ENCODE measurements around the gene SNAP91.
A peak's percentile ranks its signal among the peaks of the same experiment; 100 is the strongest.

Gene SNAP91

DNA sequence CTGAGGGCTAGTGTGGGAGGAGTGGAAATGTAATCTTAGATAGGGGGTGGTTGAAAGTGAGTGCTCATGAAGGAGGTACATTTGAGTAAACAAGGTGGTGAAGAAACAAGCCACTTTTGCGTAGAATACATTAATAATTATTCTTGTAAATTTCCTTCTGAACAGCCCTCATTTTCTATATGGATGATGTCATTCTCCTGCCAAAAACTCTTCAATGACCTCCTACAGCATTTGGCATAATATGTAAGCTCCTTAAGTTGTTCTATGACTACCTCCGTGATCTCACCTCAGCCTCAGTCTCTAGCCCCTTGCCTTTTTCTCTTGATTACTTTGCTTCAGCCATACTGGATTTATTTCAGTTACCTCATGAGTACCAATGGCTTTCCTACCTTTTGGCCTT lies 14.0 kb upstream of the SNAP91 start:
- TF ChIP-seq, protein P1, sequence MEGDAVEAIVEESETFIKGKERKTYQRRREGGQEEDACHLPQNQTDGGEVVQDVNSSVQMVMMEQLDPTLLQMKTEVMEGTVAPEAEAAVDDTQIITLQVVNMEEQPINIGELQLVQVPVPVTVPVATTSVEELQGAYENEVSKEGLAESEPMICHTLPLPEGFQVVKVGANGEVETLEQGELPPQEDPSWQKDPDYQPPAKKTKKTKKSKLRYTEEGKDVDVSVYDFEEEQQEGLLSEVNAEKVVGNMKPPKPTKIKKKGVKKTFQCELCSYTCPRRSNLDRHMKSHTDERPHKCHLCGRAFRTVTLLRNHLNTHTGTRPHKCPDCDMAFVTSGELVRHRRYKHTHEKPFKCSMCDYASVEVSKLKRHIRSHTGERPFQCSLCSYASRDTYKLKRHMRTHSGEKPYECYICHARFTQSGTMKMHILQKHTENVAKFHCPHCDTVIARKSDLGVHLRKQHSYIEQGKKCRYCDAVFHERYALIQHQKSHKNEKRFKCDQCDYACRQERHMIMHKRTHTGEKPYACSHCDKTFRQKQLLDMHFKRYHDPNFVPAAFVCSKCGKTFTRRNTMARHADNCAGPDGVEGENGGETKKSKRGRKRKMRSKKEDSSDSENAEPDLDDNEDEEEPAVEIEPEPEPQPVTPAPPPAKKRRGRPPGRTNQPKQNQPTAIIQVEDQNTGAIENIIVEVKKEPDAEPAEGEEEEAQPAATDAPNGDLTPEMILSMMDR (conservative IDR thresholded peaks at IDR 0.05): no peak
- TF ChIP-seq ZFX (IDR thresholded peaks at IDR 0.05): no peak
- no peak overlapping the region for H3K27ac ChIP-seq

DNA sequence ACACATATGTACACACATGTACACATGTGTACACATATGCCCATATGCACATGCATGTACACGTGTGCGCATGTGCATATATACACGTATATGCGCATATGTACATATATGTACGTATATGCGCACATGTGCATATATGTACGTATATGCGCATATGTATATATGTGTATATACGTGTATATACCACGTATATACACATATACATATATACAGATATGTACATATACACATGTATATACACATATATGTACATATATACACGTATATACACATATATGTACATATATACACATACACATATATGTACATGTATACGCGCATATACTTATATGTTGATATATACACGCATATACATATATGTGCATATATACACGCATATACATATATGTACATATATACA lies 8.9 kb upstream of the SNAP91 start:
- H3K27ac ChIP-seq: no peak overlapping the region
- TF ChIP-seq, protein P1 (conservative IDR thresholded peaks at IDR 0.05): no peak
- no peak for TF ChIP-seq ZFX (IDR thresholded peaks at IDR 0.05)

DNA sequence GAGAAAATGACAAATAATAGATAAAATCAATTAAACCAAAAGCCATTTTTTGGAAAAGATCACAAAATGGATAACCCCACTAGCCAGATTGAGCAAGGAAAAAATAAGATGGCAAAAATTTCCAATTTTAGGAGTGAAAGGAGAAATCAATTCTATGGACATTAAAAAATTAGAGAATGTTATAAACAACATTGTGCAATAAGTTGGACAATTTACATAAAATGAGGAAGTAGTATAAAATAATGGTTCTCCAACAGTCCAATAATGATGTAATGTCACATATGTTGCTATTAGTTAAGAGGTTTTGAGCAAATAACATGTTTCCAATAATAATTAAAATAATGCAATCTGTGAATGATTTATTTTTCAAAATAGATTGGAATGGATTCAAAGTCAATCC lies 3.1 kb upstream of the SNAP91 start:
- H3K27ac ChIP-seq: no peak overlapping the region
- TF ChIP-seq ZFX (IDR thresholded peaks at IDR 0.05): no peak
- TF ChIP-seq, protein P1 (conservative IDR thresholded peaks at IDR 0.05): no peak

DNA sequence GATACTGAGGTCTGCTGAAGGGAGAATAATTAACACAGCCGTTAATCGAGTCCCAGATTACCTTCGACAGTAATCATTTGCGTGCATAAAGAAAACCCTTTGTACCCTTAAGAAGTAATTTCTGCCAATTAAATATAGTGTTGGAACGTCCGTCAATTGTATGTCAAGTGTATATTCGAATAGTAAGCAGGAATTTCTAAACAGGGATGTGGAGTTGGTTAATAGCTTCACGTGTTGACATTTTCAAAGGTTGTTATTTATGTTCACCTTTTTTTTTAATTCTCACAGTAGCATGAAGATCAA lies 798 bp upstream of the SNAP91 start:
- TF ChIP-seq ZFX (IDR thresholded peaks at IDR 0.05): no peak
- TF ChIP-seq, protein P1 (conservative IDR thresholded peaks at IDR 0.05): no peak
- no peak overlapping the region for H3K27ac ChIP-seq

DNA sequence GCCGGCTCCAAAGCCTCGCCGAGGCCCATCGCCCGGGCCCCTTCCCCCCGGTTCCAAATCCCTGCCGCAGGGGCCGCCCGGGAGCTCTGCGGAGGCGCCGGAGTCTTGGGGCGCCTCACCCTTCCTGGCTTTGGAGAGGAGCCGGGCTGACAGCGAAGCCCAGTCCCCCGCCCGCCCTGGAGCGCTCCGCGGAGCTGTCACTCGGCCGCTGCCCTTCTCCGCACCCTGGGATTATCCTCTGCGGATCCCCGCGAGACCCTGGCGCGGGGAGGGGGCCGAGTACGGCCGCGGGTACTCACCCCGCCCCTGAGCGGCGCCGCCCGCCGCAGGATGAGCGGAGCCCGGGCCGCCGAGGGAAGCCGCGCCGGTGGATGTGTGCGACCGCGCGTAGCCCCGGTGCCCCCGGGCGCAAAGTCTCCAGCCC lies 343 bp downstream of the SNAP91 start:
- H3K27ac ChIP-seq: peak overlapping the region; percentile 40; the same call in 1 of the 2 replicates
- TF ChIP-seq, protein P1 (conservative IDR thresholded peaks at IDR 0.05): no peak
- TF ChIP-seq ZFX (IDR thresholded peaks at IDR 0.05): no peak

DNA sequence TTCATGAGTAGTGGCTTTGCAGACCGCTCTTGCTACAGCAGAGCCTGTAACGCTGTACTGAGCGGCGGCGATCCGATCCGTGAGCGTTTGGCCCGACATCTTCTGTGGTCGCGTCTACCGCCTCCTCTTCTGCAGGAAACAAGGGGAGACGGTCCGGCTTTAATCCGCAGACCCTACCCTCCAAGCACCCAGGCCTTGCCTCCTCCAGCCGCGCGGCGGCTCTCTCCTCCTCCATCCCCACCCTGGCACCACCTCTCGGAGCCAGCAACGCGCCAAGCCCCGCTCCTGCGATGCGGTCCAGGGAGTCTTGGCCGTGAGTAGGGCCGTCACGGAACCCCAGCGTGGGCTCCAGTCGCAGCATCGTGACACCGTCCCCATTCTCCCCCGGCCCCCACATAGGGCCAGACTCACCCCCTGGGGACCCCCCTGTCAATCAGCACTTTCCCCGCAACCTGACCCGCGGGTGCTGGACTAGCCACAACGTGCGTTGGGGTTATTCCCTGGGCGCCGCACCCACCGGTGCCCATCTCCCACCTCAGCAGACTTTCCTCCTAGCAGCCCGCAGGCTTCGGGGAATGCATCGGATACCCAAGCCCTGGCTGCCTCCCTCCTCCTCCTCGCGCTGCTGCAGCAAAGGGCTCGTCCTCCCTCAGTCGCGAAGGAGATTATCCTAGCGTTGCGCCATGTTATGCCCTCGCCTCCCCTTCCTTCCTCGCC lies 914 bp downstream of the SNAP91 start:
- no peak for TF ChIP-seq ZFX (IDR thresholded peaks at IDR 0.05)
- TF ChIP-seq, protein P1 (conservative IDR thresholded peaks at IDR 0.05): no peak

DNA sequence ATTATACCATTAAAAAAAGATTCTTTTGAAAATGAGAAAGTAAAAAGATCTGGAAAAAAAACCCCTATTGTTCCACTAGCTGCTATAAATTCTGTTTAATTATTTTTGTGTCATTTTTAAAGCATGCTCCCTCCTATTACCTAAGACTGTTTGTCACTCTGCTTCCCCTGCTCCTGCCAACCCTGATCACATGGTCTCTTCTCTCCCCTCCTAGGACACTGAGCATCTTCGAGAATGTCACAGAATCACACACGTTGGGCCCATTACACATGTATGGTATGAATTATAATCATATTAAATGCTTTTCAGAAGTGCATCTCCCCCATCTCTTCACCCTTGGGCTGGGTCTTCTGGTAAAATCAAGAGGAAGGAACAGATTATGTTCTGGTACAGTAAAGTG lies 6.2 kb downstream of the SNAP91 start:
- H3K27ac ChIP-seq: no peak overlapping the region

More for the DNA sequence above, 914 bp downstream of the SNAP91 start:
- no peak overlapping the region for H3K27ac ChIP-seq

More for the DNA sequence above, 6.2 kb downstream of the SNAP91 start:
- TF ChIP-seq, protein P1 (conservative IDR thresholded peaks at IDR 0.05): no peak
- TF ChIP-seq ZFX (IDR thresholded peaks at IDR 0.05): no peak

Measured in C4-2B (cell line).